Fibroblast of mammary gland (primary cell): ENCODE measurements around the gene PAPSS2.
"Not testable (repeated sequence)": the region's sequence is repeated elsewhere in the genome, so short reads cannot be mapped to it uniquely, and the experiment has no call there.

ENCODE experiments used
- DNase-seq: peaks from one replicate; pipeline ENCODE4 v3.0.0-alpha.2; 2010; ENCODE audit warnings: low read depth
- H3K4me3 ChIP-seq: 2 replicates; pipeline ENCODE4 v1.5.1; 2011; ENCODE audit warnings: low read depth, mild to moderate bottlenecking, low read length, moderate library complexity; ENCODE audit not compliant: control insufficient read depth
- CTCF ChIP-seq: conservative IDR thresholded peaks from 2 replicates; pipeline ENCODE4 v1.5.1; 2011; ENCODE audit warnings: low read depth, low read length, inconsistent platforms; ENCODE audit not compliant: control insufficient read depth, insufficient read depth

Gene PAPSS2

GRCh38 chr10:87619705-87620104 is 40.0 kb upstream of the PAPSS2 start:
- TF ChIP-seq CTCF = no peak
- DNase-seq = no peak
- H3K4me3 ChIP-seq = no peak overlapping the region

- not testable (repeated sequence) for DNase-seq, H3K4me3 ChIP-seq
Measured at GRCh38 chr10:87621440-87621839, 38.2 kb upstream of the PAPSS2 start.

DNA sequence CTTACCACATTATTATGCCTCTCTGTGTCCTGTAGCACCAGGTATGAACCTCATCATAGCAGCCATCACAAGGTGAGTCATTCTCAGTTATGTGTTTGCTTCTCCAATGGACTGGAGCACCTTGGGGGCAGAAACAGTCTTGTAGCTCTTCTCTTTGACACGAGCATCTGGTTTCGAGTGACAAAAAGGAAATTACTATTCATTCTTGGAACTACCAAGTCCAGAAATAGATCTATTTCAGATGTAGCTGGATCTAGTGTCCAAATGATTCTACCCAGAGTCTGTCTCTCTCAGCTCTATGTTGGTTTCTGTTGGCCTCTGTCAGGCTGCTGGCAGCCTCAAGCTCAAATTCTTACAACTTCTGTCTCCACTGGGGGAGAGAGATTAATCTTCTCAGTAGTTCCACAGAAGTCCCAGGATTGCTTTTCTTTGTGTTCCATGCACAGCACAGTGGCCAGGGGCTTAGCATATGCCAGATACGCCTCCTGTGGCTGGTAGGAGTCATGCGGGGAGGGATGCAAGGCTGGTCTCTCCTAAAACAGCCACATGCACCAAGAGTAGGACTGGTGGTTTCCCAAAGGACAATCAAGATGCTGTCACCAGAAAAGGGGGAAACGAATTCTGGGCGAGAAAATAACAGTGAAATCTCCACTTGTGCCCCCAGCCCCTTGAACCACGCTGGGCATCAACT is 37.2 kb upstream of the PAPSS2 start:
- DNase-seq = no peak
- no peak overlapping the region for H3K4me3 ChIP-seq
- TF ChIP-seq CTCF = no peak

- no peak for DNase-seq
- no peak overlapping the region for H3K4me3 ChIP-seq
- no peak for TF ChIP-seq CTCF
Measured at GRCh38 chr10:87623191-87623590, 36.5 kb upstream of the PAPSS2 start.

- DNase-seq = no peak
- TF ChIP-seq CTCF = no peak
- H3K4me3 ChIP-seq = no peak overlapping the region
Measured at GRCh38 chr10:87625661-87626060, 34.0 kb upstream of the PAPSS2 start.

DNA sequence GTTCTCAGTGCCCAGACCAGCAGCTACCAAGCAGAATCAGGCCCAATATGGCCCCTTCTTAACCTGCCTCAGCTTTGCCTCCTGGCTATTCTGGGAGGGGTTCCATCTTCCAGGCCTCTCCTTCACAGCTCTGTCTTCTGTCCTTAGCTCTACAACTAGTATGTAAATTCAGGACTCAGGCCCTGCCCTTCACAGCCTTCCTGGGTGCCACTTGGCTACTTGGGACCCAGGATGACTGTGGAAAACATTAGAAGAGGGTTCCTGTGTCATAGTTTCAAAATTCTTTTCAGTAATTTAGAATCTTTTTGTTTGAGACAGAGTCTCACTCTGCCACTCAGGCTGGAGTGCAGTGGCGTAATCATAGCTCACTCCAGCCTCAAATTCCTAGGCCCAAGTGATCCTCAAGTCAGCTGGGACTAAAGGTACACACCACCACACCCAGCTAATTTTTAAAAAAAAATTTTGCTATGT is 33.2 kb upstream of the PAPSS2 start:
- DNase-seq = no peak
- no peak for TF ChIP-seq CTCF
- H3K4me3 ChIP-seq = no peak overlapping the region

DNA sequence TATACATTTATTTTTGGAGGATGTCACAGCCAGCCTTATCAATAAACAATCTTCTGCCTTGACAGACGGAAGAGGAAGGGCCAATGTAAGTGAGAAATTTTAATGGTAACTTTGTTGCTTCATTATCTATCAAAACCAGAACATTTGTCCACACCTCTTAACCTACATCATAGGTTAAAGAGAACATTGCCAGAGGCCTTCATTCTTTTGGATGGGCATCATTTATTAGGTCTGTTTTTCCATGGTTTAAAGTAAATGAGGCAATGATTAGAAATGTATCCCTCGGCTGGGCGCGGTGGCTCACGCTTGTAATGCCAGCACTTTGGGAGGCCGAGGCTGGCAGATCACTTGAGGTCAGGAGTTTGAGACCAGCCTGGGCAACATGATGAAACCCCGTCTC is 29.5 kb upstream of the PAPSS2 start:
- H3K4me3 ChIP-seq = no peak overlapping the region
- DNase-seq = no peak
- TF ChIP-seq CTCF = no peak
